ENCODE measurements around the gene BMP7.

Gene BMP7

DNA sequence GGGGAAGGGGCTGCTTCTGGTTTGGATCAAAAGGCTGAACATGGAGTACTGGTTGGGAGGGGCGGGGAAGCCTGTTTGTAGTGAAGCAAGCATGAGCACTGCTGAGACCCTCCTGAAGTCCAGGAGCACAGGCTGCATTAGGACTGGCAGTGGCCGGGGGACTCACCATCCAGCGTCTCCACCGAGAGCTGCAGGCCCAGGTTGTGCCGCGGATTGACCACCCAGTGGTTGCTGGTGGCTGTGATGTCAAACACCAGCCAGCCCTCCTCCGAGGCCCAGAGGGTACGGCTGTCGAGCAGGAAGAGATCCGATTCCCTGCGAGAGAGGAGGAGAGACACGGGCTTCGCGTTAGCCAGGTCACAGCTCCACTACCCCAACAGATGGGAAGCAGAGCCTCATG is 64.1 kb downstream of the BMP7 start:
- no peak overlapping the region for H3K4me3 ChIP-seq (ENCODE audit: low read depth, low read length)
- TF ChIP-seq, protein P1, sequence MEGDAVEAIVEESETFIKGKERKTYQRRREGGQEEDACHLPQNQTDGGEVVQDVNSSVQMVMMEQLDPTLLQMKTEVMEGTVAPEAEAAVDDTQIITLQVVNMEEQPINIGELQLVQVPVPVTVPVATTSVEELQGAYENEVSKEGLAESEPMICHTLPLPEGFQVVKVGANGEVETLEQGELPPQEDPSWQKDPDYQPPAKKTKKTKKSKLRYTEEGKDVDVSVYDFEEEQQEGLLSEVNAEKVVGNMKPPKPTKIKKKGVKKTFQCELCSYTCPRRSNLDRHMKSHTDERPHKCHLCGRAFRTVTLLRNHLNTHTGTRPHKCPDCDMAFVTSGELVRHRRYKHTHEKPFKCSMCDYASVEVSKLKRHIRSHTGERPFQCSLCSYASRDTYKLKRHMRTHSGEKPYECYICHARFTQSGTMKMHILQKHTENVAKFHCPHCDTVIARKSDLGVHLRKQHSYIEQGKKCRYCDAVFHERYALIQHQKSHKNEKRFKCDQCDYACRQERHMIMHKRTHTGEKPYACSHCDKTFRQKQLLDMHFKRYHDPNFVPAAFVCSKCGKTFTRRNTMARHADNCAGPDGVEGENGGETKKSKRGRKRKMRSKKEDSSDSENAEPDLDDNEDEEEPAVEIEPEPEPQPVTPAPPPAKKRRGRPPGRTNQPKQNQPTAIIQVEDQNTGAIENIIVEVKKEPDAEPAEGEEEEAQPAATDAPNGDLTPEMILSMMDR (IDR thresholded peaks at IDR 0.05; ENCODE audit: low read depth, low read length) = no peak

DNA sequence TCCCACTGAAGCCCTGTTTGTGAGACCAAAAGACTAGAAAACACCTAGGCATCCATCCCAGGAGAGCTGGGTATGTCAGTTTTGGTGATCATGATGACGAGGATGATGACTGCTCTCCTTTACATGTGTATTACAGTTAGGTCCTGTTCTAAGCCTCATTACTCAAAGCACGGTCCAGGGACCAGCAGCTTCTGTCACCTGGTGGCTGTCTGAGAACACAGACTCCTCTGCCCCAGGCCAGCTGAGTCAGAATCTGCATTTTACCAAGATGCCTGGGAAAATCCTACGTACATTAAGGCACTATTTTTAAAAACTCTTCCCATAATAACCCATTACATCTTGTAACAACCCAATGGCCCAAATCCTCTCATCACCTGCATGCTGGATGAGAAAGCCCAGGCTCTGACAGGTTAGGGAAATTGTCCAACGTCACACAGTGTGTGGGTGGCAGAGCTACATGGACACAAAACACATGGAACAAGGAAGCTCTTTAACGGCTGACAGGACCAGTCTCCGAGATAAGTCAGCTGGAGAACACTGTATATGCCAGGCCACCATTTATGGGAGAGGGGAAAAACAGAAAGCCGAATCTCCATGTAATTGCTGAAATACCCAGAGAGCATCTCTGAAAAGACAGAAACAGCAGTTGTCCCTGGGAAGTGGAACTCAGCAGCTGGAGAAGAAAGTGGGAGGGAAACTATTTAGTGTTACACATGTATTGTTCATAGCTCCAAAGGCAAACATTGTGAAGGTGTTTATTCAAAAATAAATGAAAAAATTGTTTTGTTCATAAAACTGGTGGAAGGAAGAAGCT is 65.4 kb downstream of the BMP7 start:
- H3K4me3 ChIP-seq (ENCODE audit: low read depth, low read length) = no peak overlapping the region
- TF ChIP-seq, protein P1 (IDR thresholded peaks at IDR 0.05; ENCODE audit: low read depth, low read length) = no peak

DNA sequence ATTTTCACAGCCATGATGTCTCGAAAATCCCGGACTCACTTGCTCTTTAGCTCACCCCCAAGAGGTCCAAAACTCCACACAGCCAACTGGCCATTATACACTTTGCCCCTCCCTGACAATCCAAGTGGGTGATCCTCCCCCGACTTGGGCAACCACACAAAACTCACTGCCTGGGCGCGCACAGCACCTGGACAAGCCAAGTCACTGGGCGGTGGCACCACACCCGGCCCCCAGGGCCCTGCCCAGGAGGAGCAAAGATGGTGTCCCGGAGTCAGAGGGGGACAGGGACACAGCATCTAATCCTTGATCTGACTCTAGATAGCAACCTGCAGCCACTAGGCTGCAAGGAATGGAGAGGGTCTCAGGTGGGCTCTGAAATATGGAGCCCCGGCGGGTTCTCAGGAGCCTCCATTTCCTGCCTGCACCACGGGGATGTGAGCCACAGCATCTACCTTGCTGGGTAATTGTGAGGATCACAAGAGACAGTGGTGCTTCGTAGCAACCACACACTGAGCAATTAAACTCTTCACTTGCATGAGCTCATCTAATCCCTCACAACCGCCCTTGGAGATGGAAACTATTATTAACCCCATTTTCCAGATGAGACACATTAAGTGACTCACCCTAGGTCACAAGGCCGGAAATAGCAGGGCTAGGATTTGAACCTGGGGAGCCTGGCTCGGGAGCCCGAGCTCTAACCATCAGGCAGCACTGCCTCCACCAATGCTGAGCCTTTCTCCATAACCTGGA is 66.6 kb downstream of the BMP7 start:
- TF ChIP-seq, protein P1 (IDR thresholded peaks at IDR 0.05; ENCODE audit: low read depth, low read length) = no peak
- H3K4me3 ChIP-seq (ENCODE audit: low read depth, low read length) = no peak overlapping the region

DNA sequence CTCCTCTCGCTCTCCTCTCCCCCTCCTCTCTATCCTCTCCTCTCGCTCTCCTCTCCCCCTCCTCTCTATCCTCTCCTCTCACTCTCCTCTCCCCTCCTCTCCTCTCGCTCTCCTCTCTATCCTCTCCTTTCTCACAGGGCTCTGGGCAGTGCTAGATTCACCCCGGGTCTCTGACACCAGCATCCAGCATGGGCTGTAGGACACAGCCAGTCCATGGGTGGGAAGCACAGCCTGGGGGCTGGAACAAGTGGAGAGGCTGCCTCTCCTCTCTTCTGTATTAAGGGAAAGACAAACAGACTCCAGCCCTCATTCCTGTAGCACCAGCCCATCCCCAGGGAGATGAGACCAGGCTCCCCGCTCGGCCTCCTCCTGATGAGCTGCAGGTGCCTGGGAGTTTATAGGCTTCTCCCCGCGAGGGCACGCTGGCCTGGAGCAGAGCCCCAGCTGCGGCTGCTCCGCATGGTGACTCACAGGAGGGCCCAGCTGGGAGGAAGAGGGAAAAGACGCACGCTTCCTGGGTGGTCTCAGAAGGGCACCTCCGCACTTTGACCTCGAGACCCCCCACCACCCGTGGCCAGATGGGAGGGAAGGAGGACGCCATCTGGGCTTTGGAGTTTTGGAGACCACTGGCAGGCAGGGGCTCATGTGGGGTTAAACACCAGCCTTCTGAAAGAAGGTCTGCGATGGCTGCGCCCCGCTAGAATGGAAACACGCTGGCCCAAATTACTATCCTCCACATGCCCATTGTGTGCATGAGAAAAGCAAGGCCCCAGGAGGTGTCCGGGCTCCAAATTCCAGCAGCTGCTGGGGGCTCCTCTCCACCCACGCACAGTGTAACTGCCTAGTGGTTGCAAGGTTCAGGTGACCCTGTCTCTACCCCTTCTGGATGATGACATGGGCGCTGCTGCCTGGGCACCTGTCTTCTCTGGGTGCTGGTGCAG is 68.0 kb downstream of the BMP7 start:
- H3K4me3 ChIP-seq (ENCODE audit: low read depth, low read length) = no peak overlapping the region
- TF ChIP-seq, protein P1 (IDR thresholded peaks at IDR 0.05; ENCODE audit: low read depth, low read length) = no peak

DNA sequence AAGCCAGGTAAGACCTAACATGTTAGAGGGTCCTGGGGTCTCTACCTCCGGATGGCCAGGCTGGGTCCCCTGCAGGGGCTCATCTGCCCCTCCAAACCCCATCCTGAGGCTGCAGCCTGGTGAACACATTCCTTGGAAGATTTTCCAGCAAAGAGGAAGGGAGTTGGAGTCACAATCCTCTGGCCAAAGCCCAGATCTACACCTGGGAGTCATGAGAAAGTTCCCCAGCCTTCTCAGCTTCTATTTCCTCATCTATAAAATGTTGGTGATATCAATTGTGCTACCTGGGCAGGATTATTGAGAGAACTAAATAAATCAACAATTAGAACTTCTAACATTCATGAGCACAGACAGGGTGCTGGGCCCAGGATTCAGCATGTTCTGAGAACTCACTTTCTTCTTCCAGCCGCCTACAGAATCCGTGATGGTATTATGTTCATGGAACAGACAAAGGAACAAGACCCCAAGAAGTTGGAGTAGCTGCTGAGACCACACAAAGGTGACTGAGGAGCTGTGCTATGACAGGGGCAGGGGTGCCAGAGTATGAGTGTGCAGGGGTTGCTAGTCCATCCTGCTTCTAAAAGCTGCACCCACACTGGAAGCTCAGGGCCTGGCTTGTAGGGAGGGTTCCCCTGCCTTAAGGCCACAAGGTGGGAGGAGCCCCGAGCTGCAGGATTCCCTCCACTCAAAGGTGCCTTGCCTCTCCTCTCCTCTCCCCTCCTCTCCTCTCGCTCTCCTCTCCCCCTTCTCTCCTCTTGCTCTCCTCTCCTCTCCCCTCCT is 68.9 kb downstream of the BMP7 start:
- TF ChIP-seq, protein P1 (IDR thresholded peaks at IDR 0.05; ENCODE audit: low read depth, low read length) = no peak
- no peak overlapping the region for H3K4me3 ChIP-seq (ENCODE audit: low read depth, low read length)

DNA sequence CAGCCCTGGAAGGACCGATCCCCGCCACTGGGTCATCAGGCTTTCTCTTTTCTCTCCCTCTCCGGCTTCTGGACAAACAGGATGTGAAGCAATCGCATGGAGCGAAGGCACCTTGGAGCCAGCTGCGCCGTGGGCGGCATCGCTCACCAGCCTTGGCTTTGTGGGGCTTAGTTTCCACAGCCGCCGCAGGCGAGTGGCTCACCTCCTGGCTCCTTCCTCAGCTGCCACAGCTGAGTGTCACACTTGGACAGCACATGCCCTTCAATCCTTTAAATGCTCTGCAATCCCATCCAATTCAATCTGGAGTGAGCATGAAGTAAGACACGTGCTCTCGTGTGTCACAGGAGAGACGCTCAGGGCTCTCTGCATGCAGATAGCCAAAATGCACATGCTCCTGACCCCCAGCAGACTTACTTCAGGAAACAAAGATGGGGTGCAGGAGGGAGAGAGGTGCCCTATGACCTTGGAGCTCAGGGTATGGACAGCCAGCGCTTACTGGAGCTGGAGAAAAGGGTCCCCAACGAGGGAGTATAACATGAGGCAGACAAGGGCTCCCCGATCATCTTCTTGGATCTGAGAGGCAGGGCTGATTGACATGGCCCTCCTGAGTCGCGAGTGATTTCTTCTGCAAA is 70.9 kb downstream of the BMP7 start:
- TF ChIP-seq, protein P1 (IDR thresholded peaks at IDR 0.05; ENCODE audit: low read depth, low read length) = no peak
- H3K4me3 ChIP-seq (ENCODE audit: low read depth, low read length) = no peak overlapping the region

Measured in WI38 (cell line).